Superior temporal gyrus (tissue), 1 donor: ENCODE data around the gene IWS1.
A peak's percentile ranks its signal among the peaks of the same experiment; 100 is the strongest.
"Not testable (repeated sequence)": the region's sequence is repeated elsewhere in the genome, so short reads cannot be mapped to it uniquely, and the experiment has no call there.

Experiments
- DNase-seq: peaks from one replicate; pipeline ENCODE4 v3.0.0-alpha.2; 2016; ENCODE audit errors: extremely low spot score

Gene IWS1

GRCh38 chr2:127560931-127561280 is 34.6 kb upstream of the IWS1 start:
- no peak for DNase-seq

DNA sequence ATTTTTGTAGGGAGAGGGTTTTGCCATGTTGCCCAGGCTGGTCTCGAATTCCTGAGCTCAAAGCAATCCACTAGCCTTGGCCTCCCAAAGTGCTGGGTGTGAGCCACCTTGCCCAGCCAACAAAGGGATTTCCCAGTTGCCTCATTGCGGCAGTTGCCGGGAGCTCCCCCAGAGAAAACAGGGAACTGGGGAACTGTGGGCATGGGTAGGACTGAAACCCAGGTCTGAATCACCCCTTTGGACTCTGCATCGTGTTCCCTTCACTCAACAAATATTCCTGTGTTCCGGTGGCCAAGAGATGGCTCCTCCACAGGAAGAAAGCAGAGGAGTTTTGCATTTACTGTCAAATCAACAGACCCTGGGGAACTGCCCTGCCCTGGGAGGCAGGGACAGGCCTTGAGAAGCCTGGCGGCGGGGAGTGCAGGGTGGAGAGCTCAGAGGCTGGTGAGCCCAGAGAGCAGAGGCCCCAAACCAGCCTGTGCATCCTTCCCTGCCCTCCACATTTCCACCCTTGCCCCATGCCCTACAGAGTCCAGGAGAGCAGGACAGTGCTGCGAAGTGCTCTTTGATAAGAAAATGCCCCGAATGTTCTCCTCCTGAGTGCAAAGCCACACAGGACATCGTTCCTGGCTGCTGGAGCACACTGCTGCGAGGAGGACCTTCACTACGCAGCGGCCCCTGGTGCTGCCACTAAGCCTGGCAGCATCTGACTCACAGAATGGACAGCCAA is 34.1 kb upstream of the IWS1 start:
- peak; percentile 47 for DNase-seq

- DNase-seq, result no peak
Measured at GRCh38 chr2:127559454-127559853, 33.2 kb upstream of the IWS1 start.

GRCh38 chr2:127558911-127559310 is 32.6 kb upstream of the IWS1 start:
- no peak for DNase-seq

DNA sequence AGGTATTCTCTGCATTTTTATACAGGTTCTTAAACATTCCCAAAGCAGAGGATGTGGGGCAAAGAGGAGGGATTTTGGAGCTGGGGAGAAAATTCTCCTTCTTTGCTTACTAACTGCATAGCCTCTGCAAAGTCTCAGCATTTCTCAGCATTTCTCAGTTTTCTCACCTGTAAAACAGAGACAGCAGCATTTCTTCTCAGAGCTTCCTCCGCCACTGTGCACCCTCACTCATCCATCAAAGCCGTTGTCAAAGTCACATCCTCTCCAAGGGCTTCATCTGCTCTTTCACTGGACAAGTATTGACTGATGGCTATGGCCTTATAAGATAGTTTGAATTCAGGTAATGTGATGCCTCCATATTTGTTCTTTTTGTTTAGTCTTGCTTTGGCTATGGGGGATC is 26.6 kb upstream of the IWS1 start:
- DNase-seq, result no peak

DNA sequence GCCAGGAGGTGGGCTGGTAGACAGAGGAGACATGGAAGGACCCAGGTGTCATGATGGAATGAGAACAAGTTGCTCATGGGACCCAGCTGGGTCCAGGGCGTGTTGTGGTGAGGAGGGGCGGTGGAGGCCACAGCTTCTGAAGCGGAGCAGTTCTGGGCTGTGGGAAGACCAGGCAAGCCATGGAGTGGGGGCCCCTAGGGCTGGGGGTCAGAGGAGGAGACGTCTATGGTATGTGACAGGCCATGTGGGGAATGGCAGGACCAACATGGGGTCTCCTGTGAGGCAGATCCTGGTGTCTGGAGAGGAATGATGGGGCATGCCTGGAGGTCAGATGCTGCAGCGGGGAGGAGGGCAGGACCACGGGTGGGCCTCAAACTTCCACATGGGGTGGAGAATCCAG is 26.0 kb upstream of the IWS1 start:
- no peak for DNase-seq

GRCh38 chr2:127551221-127551930 is 25.1 kb upstream of the IWS1 start:
- no peak for DNase-seq

- DNase-seq, result no peak
Measured at GRCh38 chr2:127546797-127547196, 20.5 kb upstream of the IWS1 start.

- DNase-seq, result no peak
Measured at GRCh38 chr2:127545796-127546195, 19.5 kb upstream of the IWS1 start.

DNA sequence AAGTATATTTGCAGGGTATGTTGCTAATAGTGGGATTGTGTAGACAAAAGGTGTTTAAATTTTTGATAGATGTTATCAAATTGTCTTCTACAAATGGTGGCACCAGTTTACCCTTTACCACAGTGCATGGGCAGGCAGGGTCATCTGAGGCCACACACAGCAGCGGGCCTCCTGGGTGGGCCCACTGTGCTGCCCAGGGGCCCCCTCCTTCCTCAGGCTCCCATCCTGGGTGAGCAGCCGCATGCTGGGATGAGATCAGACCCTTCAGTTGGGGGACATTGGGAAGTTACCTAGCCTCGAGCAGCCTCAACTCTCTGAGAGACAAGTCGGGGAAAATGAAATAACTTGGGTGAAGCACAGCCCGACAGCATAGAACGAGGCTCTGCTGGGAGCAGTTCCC is 18.9 kb upstream of the IWS1 start:
- no peak for DNase-seq

- not testable (repeated sequence) for DNase-seq
Measured at GRCh38 chr2:127543013-127543501, 16.8 kb upstream of the IWS1 start.

- DNase-seq, result no peak
Measured at GRCh38 chr2:127542231-127542630, 15.9 kb upstream of the IWS1 start.

- no peak for DNase-seq
Measured at GRCh38 chr2:127541809-127542208, 15.5 kb upstream of the IWS1 start.

DNA sequence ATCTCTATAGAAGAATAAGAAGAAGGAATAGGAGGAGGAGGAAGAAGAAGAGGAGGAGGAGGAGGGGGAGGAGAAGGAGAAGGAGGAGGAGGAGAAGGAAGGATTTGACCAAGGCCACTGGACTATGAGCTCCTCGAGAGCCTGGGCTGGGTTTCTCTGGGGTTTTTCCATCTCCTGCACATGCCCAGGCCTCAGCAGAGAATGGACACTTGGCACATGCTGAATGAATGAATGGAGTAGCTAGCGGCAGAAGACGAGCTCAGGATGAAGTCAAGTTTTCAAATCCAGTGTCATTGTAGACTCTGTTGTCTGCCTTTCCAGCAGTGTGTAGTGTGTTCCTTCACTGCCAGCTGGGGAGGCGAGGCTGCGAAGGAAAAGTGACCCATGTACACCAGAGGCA is 11.4 kb upstream of the IWS1 start:
- DNase-seq, result no peak

- no peak for DNase-seq
Measured at GRCh38 chr2:127536707-127537541, 10.6 kb upstream of the IWS1 start.

DNA sequence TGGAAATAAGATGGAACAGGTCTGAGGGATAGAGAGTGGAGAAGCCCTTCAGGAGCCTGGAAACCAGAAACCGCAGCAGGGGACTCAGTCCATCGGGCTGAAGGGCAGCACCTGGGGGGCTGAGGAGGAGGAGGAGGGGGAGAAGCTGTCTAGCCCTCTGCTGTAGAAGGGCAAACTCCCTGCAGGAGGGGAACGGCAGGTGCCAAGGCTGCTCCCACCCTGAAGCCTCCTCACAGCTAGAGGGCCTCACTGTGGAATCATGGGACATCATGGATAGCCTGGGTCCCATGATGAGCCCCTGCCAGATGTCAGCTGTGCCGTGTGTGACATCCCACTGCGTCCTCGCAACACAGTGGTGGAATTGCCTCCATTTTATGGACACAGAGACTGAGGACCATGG is 9.6 kb upstream of the IWS1 start:
- DNase-seq, result no peak

GRCh38 chr2:127535422-127535901 is 9.2 kb upstream of the IWS1 start, which contains the start of gene MYO7B:
Gene MYO7B, plus strand, starts transcription at chr2:127535683. Its CDS starts 24,040 bp downstream, at chr2:127559723.
- DNase-seq, result no peak

- DNase-seq, result no peak
Measured at GRCh38 chr2:127532296-127532695, 6.0 kb upstream of the IWS1 start.

GRCh38 chr2:127531221-127531648 is 4.9 kb upstream of the IWS1 start:
- DNase-seq, result no peak

DNA sequence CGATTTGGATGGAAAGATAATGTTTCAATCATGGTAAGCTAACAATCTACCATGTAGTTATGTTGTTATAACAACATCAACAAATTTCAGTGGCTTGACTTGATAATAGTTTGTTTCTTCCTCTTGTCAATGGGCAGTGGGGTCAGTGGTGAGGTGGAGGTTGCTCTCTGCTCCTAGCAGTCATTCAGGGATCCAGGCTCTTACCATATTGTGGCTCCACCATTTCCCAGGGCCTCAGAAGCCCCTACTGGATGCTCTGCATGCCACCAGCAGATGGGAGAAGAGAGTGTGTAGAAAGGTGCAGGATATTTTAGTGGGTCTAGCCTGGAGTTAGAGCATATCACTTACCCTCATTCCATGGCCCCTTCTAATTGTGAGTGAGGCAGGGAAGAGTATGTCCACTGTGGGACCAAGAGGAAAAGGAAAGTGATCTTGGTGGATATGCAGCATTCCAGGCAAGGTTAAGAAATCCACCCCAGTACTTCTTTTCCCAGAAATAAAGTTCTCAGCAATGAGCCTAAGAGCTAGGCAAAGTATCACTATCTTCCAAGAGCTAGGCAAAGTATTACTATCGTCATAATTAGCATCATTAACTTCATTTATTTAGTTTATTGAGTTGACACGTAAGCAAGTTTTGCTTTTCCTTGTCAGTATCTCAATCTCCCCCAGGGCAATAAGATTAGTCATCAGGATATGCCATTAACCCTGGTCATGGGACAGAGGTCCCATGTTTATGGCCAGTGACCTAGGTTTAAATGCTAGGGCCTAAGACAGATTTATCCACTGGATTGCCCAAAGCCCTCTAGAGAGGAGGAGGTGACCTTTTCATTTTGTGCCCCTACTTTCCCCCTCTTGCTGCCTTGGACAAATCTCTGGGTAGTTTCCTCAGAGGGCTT is 4.2 kb upstream of the IWS1 start:
- DNase-seq, result no peak

- DNase-seq, result not testable (repeated sequence)
Measured at GRCh38 chr2:127529416-127529815, 3.1 kb upstream of the IWS1 start.
